ENCODE measurements around the gene CLCA1. TPM values are rescaled to one million over a fixed set of nuclear protein-coding genes. Genes with fewer than 3 reads are reported as not detected.

CLCA1 gene
- total RNA-seq, 1 donor from 2014 or later: not detected

DNA sequence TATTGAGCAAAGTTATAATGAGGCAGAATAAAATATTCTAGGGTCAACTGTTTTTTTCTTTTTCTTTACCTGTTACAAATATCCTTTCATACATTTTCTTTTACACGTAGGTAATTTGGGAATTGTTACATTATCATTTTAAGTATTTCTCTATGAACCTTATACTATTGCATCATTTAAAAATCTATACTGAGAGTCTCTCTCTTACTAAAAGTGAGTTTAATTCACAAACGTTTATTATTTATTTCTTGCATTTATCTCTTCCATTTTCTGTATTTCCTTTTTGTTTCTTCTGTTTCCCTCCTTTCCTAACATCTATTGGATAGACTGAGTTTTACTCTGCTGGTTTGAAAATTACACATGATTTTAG, 52.8 kb downstream of the CLCA1 start:
- Histone ChIP-seq H3K4me1 (no peaks in the 10 kb centered on the region), H3K27me3 (no peaks in the 10 kb centered on the region), H3K36me3 (no peaks in the 10 kb centered on the region), H3K9me3 (no peaks in the 10 kb centered on the region), H3K4me3 (no peak overlapping the region), H3K27ac (no peak overlapping the region)
- intact Hi-C loops (cut with DNase I): no loop called here
- DNase-seq (ENCODE audit: extremely low spot score in 2 of 2): no peak
- TF ChIP-seq POLR2AphosphoS5 (IDR thresholded peaks at IDR 0.05; ENCODE audit: insufficient read depth in 1 of 2, low read depth in 1 of 2): no peak
- TF ChIP-seq, protein P1, sequence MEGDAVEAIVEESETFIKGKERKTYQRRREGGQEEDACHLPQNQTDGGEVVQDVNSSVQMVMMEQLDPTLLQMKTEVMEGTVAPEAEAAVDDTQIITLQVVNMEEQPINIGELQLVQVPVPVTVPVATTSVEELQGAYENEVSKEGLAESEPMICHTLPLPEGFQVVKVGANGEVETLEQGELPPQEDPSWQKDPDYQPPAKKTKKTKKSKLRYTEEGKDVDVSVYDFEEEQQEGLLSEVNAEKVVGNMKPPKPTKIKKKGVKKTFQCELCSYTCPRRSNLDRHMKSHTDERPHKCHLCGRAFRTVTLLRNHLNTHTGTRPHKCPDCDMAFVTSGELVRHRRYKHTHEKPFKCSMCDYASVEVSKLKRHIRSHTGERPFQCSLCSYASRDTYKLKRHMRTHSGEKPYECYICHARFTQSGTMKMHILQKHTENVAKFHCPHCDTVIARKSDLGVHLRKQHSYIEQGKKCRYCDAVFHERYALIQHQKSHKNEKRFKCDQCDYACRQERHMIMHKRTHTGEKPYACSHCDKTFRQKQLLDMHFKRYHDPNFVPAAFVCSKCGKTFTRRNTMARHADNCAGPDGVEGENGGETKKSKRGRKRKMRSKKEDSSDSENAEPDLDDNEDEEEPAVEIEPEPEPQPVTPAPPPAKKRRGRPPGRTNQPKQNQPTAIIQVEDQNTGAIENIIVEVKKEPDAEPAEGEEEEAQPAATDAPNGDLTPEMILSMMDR (IDR thresholded peaks at IDR 0.05): no peak
- no peak for TF ChIP-seq POLR2A (IDR thresholded peaks at IDR 0.05)

DNA sequence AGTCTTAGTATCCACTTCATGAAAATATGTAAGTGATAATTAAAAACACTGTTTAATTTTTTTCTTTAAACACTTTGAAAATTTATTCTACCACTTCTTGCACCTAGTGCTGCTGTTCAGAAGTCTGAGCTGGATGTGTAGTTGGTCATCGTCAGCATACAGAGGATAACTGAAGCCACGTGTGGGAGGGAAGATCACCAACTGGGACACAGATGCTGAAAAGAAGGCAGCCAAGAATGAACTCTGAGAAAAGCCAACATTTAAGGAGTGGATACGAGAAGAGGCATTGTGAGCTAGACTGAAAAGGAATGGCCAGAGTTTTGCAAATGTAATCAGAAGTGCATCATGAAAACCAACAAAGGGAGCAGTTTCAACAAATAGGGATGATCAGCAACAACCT, 53.5 kb downstream of the CLCA1 start:
- H3K9me3 ChIP-seq: no peaks in the 10 kb centered on the region
- TF ChIP-seq, protein P1 (IDR thresholded peaks at IDR 0.05): no peak
- TF ChIP-seq POLR2A (IDR thresholded peaks at IDR 0.05): no peak
- no peak for TF ChIP-seq POLR2AphosphoS5 (IDR thresholded peaks at IDR 0.05; ENCODE audit: insufficient read depth in 1 of 2, low read depth in 1 of 2)
- DNase-seq (ENCODE audit: extremely low spot score in 2 of 2): no peak
- intact Hi-C loops (cut with DNase I): no loop called here
- no peaks in the 10 kb centered on the region for H3K4me1 ChIP-seq
- no peaks in the 10 kb centered on the region for H3K27me3 ChIP-seq
- no peak overlapping the region for H3K27ac ChIP-seq
- H3K4me3 ChIP-seq: no peak overlapping the region
- no peaks in the 10 kb centered on the region for H3K36me3 ChIP-seq

DNA sequence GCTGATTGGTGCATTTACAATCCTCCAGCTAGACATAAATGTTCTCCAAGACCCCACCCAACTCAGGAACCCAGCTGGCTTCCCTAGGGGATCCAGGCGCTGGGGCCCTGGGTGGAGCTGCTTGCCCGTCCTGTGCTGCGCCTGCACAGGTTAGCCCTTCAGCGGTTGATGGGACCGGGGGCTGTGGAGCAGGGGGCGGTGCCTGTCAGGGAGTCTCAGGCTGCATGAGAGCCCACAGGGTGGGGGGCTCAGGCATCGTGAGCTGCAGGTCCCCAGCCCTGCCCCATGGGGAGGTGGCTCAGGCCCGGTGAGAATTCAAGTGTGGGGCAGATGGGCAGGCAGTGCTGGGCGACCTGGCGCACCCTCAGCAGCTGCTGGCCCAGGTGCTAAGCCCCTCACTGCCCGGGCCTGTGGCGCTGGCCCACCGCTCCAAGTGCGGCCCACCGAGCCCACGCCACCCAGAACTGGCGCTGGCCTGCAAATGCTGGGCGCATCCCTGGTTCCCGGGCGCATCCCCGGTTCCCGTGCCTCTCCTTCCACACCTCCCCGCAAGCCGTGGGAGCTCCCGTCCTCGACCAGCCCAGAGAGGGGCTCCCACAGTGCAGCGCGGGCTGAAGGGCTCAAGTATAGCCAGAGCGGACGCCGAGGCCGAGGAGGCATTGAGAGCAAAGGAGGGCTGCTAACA, 55.1 kb downstream of the CLCA1 start:
- Histone ChIP-seq H3K4me3 (no peak overlapping the region), H3K9me3 (no peaks in the 10 kb centered on the region), H3K27me3 (no peaks in the 10 kb centered on the region), H3K27ac (no peak overlapping the region), H3K36me3 (no peaks in the 10 kb centered on the region), H3K4me1 (no peaks in the 10 kb centered on the region)
- intact Hi-C loops (cut with DNase I): no loop called here
- no peak for DNase-seq (ENCODE audit: extremely low spot score in 2 of 2)
- TF ChIP-seq POLR2AphosphoS5 (IDR thresholded peaks at IDR 0.05; ENCODE audit: insufficient read depth in 1 of 2, low read depth in 1 of 2) (no peak), POLR2A (IDR thresholded peaks at IDR 0.05) (no peak)
- TF ChIP-seq, protein P1 (IDR thresholded peaks at IDR 0.05): no peak

DNA sequence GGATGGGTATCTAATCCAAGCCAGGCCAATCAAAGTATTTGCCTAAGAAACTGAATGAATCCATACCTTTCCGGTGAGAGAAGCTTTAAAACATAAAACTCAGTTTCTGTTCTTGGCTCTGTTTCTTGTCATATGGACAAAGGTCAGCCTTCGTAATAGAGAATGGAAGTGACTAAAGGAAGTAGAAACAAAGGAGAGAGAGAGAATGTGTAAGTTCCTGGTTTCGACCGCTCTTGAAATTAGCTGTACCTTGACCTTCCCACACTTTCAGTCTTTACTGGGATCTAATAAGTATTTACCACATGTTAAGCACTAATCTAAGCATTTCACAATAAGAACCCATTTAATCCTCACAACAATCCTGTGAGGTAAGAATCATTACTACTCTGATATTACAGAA, 58.6 kb downstream of the CLCA1 start:
- no peaks in the 10 kb centered on the region for H3K9me3 ChIP-seq
- no peak overlapping the region for H3K4me3 ChIP-seq
- H3K36me3 ChIP-seq: no peaks in the 10 kb centered on the region
- H3K27ac ChIP-seq: no peak overlapping the region
- no peak for DNase-seq (ENCODE audit: extremely low spot score in 2 of 2)
- no peak for TF ChIP-seq POLR2AphosphoS5 (IDR thresholded peaks at IDR 0.05; ENCODE audit: insufficient read depth in 1 of 2, low read depth in 1 of 2)
- TF ChIP-seq POLR2A (IDR thresholded peaks at IDR 0.05): no peak
- intact Hi-C loops (cut with DNase I): no loop called here
- no peaks in the 10 kb centered on the region for H3K27me3 ChIP-seq
- H3K4me1 ChIP-seq: no peaks in the 10 kb centered on the region

DNA sequence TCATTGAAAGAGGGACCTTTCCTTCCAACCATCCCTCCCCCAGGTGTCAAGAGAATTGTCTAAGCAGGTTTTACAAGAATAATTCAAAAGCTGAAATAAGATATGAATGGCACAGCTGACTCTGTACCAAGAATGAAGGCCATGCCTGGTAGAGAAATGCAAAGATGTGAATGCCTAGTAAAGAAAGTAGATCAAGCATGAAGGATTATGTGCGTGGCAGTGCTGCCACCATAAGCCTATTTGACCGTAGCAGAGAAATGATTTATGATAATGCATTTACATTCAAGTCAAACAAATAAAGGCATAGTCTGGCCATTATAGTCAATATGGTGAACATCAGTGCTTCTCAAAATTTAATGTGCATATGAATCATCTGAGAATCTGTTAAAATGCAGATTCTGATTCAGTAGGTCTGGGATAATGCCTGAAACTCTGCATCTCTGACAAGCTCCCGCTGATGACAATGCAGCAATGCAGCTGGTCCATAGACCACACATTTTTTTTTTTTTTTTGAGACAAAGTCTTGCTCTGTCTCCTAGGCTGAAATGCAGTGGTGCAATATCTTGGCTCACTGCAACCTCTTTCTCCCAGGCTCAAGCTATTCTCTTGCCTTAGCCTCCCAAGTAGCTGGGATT, 61.6 kb downstream of the CLCA1 start:
- Histone ChIP-seq H3K9me3 (no peaks in the 10 kb centered on the region), H3K27me3 (no peaks in the 10 kb centered on the region), H3K36me3 (no peaks in the 10 kb centered on the region), H3K4me3 (no peak overlapping the region), H3K4me1 (no peaks in the 10 kb centered on the region), H3K27ac (no peak overlapping the region)
- TF ChIP-seq POLR2AphosphoS5 (IDR thresholded peaks at IDR 0.05; ENCODE audit: insufficient read depth in 1 of 2, low read depth in 1 of 2) (no peak), POLR2A (IDR thresholded peaks at IDR 0.05) (no peak)
- TF ChIP-seq, protein P1 (IDR thresholded peaks at IDR 0.05): no peak
- intact Hi-C loops (cut with DNase I): no loop called here
- no peak for DNase-seq (ENCODE audit: extremely low spot score in 2 of 2)

All from vagina (tissue), 2 donors.